SU-DHL-6 (cell line): ENCODE data around the gene PLD1.

Experiments used
- H2AFZ ChIP-seq: fragments of 200-600 bp; sonication (generic); 2 replicates; pipeline ENCODE4 v1.6.1; 2014; ENCODE audit warnings: low read depth, mild to moderate bottlenecking, moderate library complexity, mixed read lengths, antibody characterized with exemption, low read length; ENCODE audit not compliant: severe bottlenecking
- H3F3A ChIP-seq: fragments of 200-600 bp; shearing (Covaris generic); 2 replicates; pipeline ENCODE4 v1.6.0; 2016; ENCODE audit warnings: antibody characterized with exemption, mild to moderate bottlenecking; ENCODE audit not compliant: insufficient read depth
- H3K27ac ChIP-seq: fragments of 200-600 bp; sonication (generic); 2 replicates; pipeline ENCODE4 v1.5.1; 2016; ENCODE audit warnings: low read depth, mild to moderate bottlenecking, low read length, moderate library complexity, mixed read lengths
- H3K27me3 ChIP-seq: fragments of 200-600 bp; sonication (generic), shearing (Covaris generic); 2 replicates; pipeline ENCODE4 v1.6.0; 2014; ENCODE audit warnings: mild to moderate bottlenecking, low read length
- H3K36me3 ChIP-seq: fragments of 200-600 bp; sonication (generic); 2 replicates; pipeline ENCODE4 v1.6.1; 2014; ENCODE audit warnings: mild to moderate bottlenecking, low read length, mixed read lengths
- H3K4me2 ChIP-seq: fragments of 300-600, 200-600 bp; shearing (Covaris generic), sonication (generic); 2 replicates; pipeline ENCODE4 v1.6.0; 2014; ENCODE audit warnings: low read length, low read depth, mild to moderate bottlenecking; ENCODE audit not compliant: poor library complexity, severe bottlenecking
- H3K4me3 ChIP-seq: fragments of 200-600 bp; sonication (generic); 2 replicates; pipeline ENCODE4 v1.5.1; 2014; ENCODE audit warnings: antibody characterized with exemption, low read length, mild to moderate bottlenecking, mixed read lengths; ENCODE audit not compliant: insufficient read depth, poor library complexity, severe bottlenecking
- H3K79me2 ChIP-seq: fragments of 200-600 bp; sonication (generic); 2 replicates; pipeline ENCODE4 v1.6.1; 2014; ENCODE audit warnings: mild to moderate bottlenecking, low read length, moderate library complexity; ENCODE audit not compliant: insufficient read depth
- H3K9ac ChIP-seq: fragments of 200-600 bp; sonication (generic); 2 replicates; pipeline ENCODE4 v1.7.0; 2014; ENCODE audit warnings: mild to moderate bottlenecking, low read length
- H3K9me2 ChIP-seq: fragments of 200-600 bp; sonication (generic); replicated peaks from 2 replicates; pipeline ENCODE4 v1.6.1; 2014; ENCODE audit warnings: low read length; ENCODE audit not compliant: insufficient read depth
- H3K9me3 ChIP-seq: fragments of 200-600 bp; sonication (generic); 2 replicates; pipeline ENCODE4 v1.6.1; 2014; ENCODE audit warnings: low read length, mixed read lengths; ENCODE audit not compliant: insufficient read depth
- H4K20me1 ChIP-seq: fragments of 200-600 bp; sonication (generic); 2 replicates; pipeline ENCODE4 v1.6.1; 2014; ENCODE audit warnings: low read depth, mild to moderate bottlenecking, antibody characterized with exemption, low read length, moderate library complexity, mixed read lengths
- EZH2phosphoT487 ChIP-seq: fragments of 200-600 bp; sonication (generic), shearing (Covaris generic); conservative IDR thresholded peaks from 2 replicates; pipeline ENCODE4 v1.6.1; 2018; ENCODE audit warnings: mild to moderate bottlenecking, antibody characterized with exemption, low read length, moderate library complexity, mixed read lengths
- TF ChIP-seq, protein P1 (sequence below): fragments of 200-600 bp; sonication (generic); IDR thresholded peaks from one replicate; pipeline ENCODE4 v1.5.1; 2017; ENCODE audit warnings: antibody characterized with exemption, mild to moderate bottlenecking, low read length, moderate library complexity; ENCODE audit not compliant: insufficient read depth, poor library complexity, severe bottlenecking

PLD1 gene

DNA sequence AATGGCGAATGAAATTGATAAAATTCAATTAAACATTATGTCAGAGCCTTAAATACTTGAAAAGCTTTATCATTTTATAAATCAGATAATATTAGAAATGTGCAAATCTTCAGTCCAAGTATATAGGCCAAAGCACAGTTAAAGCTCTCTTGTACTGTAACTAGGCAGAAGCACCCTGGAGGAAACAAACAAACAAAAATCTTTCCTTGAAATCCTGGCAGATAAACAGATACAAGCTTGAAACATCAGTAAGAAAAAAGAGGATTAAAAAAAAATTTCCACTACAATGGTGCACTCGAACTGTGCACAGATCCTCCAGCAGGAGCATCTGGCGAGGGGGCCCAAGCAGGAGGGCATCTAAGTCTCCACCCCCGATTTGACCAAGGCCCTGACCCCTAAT, 166.6 kb downstream of the PLD1 start:
- Histone ChIP-seq H3K27ac (no peak overlapping the region), H4K20me1 (no peaks in the 10 kb centered on the region), H3K9ac (no peak overlapping the region), H3K27me3 (no peaks in the 10 kb centered on the region; the same call in 1 of the 2 replicates), H3F3A (no peaks in the 10 kb centered on the region), H3K79me2 (no peaks in the 10 kb centered on the region), H3K9me3 (no peaks in the 10 kb centered on the region), H2AFZ (no peak overlapping the region), H3K4me3 (no peak overlapping the region), H3K36me3 (no peaks in the 10 kb centered on the region), H3K4me2 (no peak overlapping the region), H3K9me2 (no peaks in the 10 kb centered on the region)
- TF ChIP-seq EZH2phosphoT487: no peak
- TF ChIP-seq, protein P1, sequence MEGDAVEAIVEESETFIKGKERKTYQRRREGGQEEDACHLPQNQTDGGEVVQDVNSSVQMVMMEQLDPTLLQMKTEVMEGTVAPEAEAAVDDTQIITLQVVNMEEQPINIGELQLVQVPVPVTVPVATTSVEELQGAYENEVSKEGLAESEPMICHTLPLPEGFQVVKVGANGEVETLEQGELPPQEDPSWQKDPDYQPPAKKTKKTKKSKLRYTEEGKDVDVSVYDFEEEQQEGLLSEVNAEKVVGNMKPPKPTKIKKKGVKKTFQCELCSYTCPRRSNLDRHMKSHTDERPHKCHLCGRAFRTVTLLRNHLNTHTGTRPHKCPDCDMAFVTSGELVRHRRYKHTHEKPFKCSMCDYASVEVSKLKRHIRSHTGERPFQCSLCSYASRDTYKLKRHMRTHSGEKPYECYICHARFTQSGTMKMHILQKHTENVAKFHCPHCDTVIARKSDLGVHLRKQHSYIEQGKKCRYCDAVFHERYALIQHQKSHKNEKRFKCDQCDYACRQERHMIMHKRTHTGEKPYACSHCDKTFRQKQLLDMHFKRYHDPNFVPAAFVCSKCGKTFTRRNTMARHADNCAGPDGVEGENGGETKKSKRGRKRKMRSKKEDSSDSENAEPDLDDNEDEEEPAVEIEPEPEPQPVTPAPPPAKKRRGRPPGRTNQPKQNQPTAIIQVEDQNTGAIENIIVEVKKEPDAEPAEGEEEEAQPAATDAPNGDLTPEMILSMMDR: no peak

DNA sequence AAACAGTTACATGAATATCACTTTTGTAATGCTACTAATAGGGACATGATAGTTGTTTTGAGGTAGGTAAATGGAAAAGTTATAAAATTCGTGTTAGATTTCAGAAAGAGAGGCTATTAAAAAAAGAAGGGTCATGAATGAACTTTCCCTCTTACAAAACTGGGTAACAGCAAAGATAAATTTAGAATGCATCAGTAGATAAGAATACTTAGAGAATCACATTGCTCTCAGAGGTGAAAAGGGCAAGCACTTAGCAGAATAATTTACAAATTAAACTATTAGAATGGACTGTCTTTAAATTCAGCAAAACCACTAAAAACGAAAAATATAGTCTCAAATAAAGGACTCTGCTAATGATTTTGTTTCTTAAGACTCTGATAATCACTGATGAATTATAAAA, 167.2 kb downstream of the PLD1 start:
- H3K4me3 ChIP-seq: no peak overlapping the region
- H3K27ac ChIP-seq: no peak overlapping the region
- H3K36me3 ChIP-seq: no peaks in the 10 kb centered on the region
- no peak overlapping the region for H3K9ac ChIP-seq
- no peak overlapping the region for H3K4me2 ChIP-seq
- no peaks in the 10 kb centered on the region; the same call in 1 of the 2 replicates for H3K27me3 ChIP-seq
- H3K9me2 ChIP-seq: no peaks in the 10 kb centered on the region
- no peak overlapping the region for H2AFZ ChIP-seq
- TF ChIP-seq, protein P1: no peak
- H3K79me2 ChIP-seq: no peaks in the 10 kb centered on the region
- H3K9me3 ChIP-seq: no peaks in the 10 kb centered on the region
- no peaks in the 10 kb centered on the region for H3F3A ChIP-seq
- no peaks in the 10 kb centered on the region for H4K20me1 ChIP-seq

DNA sequence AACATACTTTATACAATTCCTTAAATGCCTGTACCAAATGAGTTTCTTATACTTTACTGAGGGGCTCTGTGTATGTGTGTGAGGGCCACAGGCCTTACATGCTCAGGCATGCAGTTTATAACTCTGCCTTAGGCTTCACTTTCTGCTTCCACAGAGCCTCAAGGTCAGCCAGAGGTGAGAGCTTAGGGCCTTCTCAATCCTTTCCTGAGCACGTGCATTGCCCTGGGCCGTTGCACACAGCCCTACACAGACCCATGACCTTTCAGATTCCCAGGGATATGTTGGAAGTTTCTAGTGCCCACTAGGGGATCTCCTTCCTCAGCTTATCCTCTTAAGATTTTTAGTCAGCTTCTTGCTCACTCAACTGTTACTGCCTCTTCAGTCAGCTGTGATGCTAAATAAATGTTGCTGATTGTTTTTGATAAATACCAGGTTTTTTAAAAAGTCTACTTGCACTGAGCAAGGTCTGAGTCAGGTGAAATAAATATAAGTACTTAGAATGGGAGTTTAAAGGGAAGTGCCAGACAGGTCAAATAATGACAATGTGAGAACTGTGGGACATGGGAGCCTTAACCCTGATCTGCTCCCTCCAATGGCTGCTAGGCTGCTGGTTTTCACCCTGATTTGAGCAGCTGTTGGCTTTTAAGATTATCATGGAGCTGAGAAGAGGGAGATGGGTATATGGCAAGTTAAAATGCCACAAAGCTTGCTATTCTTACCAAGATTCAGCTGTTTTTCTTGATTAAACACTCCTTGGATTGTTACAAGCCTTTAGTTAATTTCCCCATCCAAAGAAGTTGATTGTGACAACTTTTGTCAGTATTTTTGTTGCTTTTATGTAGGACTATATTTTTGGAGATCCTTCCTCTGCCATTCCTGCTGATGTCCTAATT, 169.5 kb downstream of the PLD1 start:
- no peaks in the 10 kb centered on the region for H3F3A ChIP-seq
- H3K4me2 ChIP-seq: no peak overlapping the region
- H3K9ac ChIP-seq: no peak overlapping the region
- H3K36me3 ChIP-seq: no peaks in the 10 kb centered on the region
- H3K27ac ChIP-seq: no peak overlapping the region
- TF ChIP-seq EZH2phosphoT487: no peak
- TF ChIP-seq, protein P1: no peak
- H2AFZ ChIP-seq: no peak overlapping the region
- H3K27me3 ChIP-seq: no peaks in the 10 kb centered on the region; the same call in 1 of the 2 replicates
- no peaks in the 10 kb centered on the region for H3K79me2 ChIP-seq
- H3K9me2 ChIP-seq: no peaks in the 10 kb centered on the region
- no peaks in the 10 kb centered on the region for H4K20me1 ChIP-seq
- no peak overlapping the region for H3K4me3 ChIP-seq
- H3K9me3 ChIP-seq: no peaks in the 10 kb centered on the region
